DND-41 (cell line): ENCODE data around the gene RAD54L.

ENCODE experiments used
- CTCF ChIP-seq: IDR thresholded peaks from 2 replicates; pipeline ENCODE4 v1.5.1; 2012; ENCODE audit warnings: borderline replicate concordance, low read length, moderate library complexity, mild to moderate bottlenecking; ENCODE audit not compliant: poor library complexity, severe bottlenecking; ENCODE audit errors: extremely low read depth
- EZH2 ChIP-seq: IDR thresholded peaks from 3 replicates; pipeline ENCODE4 v1.6.1; 2012; ENCODE audit warnings: borderline replicate concordance, low read depth, mild to moderate bottlenecking, moderate library complexity, low read length, inconsistent platforms; ENCODE audit not compliant: severe bottlenecking

- TF ChIP-seq CTCF (no peak), EZH2 (no peak)
Measured at GRCh38 chr1:46303872-46304326, 56.3 kb downstream of the RAD54L start.
